COR-L47 (cell line): ENCODE results near the gene RPL28.
A peak's percentile ranks its signal among the peaks of the same experiment; 100 is the strongest.

Experiments
- DNase-seq: peaks from one replicate; lab custom pipeline; 2025; lab: John Stamatoyannopoulos, UW

The RPL28 gene

DNA sequence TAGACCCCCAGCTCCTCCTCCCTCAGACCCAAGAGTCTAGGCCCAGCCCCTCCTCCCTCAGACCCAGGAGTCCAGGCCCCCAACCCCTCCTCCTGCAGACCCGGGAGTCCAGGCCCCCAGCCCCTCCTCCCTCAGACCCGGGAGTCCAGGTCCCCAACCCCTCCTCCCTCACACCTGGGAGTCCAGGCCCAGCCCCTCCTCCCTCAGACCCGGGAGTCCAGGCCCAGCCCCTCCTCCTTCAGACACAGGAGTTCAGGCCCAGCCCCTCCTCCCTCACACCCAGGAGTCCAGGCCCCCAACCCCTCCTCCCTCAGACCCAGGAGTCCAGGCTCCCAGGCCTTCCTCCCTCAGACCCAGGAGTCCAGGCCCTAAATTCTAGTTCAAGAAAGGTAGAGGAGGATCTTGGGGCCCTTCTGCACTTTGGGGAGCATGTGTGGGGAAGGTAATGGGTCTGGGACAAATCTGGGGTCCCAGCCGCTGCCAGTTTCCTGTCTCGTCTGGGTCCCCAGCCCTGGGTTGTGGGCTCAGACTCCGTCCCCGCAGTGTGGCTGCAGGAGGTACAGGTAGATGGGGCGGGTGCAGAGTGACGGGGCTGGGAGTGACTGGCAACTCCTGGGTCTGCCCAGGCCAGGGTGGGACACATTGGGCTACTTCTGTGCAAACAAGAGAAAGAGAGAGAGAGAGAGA, 12.3 kb upstream of the RPL28 start:
- no peak for DNase-seq

DNA sequence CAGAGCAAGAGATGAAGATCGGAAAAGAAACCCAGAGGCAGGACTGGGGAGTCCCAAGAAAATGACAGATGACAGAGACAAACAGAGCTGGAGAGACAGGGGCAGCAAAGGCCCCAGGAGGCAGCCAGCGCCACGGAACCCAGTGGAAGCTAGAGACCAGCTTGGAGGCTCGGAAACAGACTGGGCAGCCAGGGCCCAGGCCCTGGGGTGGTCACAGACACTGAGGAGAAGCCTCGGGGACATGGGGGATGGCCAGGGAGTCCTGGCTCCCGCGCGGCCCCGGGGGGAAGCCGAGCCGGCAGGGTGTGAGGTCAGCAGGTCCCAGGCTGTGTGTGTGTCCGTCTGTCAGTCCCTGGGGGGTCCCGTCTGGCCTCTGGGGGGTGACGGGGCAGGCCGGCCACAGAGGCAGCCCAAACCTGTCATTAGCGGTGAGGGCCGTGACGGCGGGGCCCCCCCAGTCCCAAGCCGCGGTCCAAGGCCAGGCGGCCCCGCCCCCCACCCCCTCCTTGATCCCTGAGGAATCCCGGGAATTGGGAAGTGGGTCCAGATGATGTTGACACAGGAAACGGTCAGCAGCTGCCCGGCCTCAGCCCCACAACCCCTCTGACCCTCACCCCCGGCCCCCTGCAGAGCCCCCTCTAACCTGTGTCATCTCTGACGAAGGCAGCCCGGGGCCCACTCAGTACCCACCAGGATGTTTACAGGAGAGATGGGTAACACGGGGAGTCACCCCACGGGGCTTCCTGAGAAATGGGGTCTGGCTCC, 11.6 kb upstream of the RPL28 start:
- no peak for DNase-seq

DNA sequence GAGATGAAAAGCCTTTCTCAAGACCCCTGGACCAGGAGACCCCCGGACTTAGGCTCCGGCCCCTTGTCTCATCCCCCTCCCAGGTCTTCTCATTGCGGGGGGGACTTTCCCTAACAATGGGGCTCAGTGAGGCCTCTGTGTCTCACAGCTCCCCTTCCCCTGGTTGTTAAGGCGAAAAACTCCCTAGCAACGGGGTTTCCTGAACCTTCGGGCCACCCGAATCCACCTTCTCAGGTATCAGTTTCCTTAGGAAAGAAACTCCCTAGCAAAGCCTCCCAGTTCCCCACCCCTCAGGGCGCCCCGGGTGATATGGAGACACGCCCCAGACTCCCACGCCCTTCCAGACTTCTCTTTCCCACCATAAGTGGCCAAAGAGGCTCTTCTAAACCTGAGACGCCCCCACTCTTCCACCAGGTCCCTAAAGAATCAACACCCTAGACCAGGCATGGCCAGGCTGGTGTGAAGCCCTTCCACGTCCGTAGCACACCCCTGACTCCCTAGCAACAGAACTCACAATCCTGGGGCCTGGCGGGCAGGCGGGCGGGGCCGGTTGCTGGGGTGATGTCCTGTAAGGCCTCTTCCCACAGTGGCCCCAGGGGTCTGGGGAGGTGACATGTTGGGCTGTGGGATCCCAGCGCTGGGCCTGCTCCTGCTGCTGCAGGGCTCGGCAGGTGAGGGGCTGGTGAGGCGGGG, 9.3 kb upstream of the RPL28 start, which contains the start of gene TMEM190:
TMEM190 (plus strand) TSS at position 586 of the 693 bp plus-strand sequence; CDS start at position 614, 28 bp downstream.
- no peak for DNase-seq

DNA sequence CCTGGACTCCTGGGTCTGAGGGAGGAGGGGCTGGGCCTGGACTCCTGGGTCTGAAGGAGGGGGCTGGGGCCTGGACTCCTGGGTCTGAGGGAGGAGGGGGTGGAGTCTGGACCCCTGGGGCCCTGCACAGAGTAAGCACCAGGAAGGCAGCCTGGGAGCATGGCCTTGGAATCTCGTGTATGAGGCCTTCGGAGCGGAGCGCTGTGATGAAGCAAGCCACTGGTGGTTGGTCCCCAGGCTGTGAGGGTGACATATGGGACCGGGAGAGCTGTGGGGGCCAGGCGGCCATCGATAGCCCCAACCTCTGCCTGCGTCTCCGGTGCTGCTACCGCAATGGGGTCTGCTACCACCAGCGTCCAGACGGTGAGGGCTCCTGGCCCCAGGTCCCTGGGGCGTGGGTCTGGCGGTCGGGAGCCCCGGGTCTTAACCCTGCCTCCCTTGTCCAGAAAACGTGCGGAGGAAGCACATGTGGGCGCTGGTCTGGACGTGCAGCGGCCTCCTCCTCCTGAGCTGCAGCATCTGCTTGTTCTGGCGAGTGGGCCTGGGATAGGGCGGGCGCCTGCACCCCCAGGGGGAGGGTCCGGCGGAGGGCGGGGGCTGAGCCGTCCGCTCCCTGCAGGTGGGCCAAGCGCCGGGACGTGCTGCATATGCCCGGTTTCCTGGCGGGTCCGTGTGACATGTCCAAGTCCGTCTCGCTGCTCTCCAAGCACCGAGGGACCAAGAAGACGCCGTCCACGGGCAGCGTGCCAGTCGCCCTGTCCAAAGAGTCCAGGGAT, 8.2 kb upstream of the RPL28 start:
- DNase-seq: no peak

DNA sequence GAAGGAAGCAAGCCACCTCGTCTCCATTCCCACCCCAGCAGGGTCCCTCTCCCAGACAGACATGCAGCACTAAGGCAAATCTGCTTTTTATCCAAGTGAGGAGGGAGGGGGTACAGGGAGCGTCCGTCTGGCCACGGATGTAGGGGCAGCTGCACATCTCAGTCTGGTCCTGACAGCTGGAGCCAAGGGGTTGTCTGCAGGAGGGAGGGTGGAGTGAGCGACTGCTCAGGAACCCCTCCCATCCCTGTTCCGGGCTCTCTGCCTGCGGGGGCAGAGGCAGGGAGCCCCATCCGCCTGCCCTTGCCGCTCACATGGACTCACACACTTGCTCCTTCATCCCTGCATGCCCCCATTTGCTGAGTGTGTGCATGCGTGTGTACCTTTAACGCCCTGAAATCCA, 6.6 kb upstream of the RPL28 start:
- DNase-seq: no peak

DNA sequence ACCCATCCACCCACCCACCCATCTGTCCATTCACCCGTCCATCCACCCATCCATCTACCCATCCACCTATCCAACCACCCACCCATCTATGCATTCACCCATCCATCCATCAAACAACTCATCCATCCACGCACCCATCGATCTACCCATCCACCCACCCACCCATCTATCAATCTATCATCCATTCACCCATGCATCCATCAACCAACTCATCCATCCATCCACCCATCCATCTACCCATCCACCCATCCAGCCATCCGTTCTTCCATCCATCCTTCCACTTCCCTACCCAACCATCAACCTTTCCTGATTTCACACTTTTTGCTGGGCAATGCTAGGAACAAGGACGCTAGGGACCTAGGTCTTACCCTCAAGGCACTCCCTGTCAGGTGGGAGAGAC, 3.7 kb upstream of the RPL28 start:
- DNase-seq: no peak

DNA sequence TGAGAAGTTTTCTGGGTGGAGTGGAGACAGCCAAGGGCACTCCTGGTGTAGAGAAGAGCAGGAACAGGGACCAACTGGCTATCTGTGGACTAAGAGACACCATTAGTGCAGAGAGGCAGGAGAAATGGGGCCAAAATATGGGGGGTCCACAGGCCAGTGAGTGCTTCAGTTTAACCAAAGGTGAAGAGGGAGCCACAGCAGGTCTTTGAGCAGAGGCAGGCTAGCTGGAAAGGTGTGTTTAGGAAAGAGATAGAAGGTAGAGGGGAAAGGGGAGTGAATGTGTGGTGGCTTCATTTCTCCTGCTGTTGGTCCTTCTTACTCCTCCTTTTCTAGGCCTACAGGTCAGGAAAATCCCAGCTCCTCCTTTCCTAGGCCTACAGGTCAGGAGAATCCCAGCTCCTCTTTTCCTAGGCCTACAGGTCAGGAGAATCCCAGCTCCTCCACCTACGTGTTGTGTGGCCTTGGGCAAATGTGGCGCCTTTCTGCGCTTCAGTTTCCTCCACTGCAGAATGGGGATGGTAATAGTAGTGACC, 3.1 kb upstream of the RPL28 start:
- DNase-seq: no peak

DNA sequence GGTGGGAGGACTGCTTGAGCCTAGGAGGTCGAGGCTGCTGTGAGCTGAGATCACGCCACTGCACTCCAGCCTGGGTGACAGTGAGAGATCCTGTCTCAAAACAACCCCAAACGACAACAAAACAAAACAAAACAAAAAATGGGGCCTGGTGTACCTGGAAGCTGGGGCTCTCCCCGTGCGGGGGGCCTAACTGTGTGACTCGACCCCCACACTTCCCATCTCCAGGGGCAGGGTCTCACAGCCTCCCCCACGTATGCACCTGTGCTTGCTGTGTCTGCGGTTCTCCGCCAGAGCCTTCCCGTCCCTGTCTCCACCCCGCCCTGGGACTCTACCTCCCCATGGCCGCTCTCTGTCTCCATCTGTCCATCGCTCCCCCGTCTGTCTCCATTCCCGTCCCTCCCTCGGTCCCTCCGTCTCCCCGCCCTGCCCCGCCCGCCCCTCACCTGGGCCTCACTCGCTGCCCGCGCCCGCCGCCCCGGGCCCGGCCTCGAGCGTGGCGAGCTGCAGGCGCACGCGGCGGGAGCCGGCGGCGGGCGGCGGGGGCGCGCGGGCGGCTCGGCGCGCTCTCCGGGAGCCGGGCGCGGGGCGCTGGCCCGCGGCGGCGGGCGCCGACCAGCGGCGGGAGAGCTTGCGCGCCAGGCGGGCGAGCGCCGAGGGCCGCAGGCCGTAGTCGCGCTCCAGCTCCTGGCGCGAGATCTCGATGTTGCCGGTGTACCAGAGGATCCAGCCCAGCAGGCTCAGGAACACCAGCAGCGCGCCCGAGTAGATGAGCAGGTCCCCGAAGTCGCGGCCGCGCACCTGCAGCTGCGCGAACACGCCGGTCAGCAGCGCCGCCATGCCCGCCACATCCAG, 2.2 kb upstream of the RPL28 start:
- DNase-seq: peak; percentile 79

DNA sequence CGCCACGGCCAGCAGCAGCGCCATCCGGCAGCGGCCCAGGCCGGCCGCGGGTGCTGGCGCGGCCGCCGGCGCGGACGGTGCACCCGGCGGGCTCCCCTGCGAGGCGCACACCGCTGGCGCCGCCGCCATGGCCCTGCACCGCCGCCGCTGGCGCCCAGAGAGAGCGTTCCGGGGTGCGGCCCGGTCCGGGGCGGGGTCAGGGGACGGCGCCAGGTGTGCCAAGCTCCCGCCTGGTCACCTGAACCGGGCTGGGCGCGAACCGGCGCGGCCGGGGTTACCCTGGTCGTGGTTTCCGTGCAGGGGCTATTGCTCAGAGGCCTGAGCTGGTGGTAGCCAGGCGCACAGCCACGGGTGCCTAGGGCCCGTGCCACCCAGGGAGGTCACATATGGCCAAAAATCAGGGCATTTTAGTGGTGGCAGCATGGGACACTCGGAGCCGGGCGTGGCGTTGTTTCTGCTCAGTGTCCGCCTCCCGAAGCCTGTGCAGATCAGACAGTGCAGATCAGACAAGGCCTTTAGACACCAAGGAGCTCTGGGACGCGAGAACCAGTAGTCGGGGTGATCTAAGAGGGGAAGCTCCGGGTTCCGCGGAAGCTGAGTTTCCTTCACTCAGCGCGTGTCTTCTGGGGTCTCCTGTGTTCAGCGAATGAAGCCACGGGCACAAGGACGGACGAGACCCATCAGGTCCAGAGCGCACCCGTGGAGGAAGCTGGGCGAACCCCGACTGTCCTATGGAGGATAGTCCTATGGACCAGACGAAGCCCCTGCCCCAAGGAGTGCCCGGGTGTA, 1.4 kb upstream of the RPL28 start, which contains the start of gene TMEM238:
TMEM238 (minus strand) TSS at position 162 of the 789 bp plus-strand sequence; CDS start at position 129, 33 bp downstream.
- no peak for DNase-seq

DNA sequence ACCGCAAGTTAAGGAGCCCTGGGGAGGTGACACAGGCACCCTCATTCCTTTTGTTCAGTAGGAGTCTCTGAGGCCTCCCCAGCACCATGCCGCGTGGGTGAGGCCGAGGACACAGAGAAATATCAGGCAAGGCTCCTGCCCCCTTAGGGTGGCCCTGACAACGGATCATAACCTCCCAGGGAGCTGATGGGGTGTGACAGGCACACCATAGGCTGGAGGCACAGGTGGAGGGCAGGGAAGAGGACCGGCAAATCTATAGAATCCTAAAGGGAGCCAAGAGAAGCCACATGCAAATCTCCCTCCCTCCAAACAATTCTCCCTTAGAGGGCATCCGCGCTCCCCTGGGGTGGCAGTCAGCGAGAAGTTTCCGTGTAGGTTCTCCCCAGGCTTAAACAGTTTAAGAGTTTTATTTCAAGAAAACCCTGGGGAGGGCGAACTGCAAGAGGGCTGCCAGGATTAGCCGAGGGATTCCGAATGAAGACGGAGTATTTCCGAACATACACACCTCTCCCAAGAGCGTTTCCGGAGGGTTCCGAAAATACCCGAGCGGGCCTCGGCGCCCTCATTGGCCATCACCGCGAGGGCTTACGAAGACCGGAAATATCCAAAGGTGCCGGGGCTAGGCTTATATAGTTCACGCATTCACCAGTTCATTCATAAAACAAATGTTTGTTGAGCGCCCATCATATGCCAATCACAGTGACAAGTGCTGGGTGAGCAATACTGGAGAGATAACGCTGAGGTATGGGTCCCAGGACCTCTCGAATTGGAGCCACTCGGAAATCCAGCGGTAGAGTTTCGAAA, 610 bp upstream of the RPL28 start:
- peak; percentile 96 for DNase-seq

DNA sequence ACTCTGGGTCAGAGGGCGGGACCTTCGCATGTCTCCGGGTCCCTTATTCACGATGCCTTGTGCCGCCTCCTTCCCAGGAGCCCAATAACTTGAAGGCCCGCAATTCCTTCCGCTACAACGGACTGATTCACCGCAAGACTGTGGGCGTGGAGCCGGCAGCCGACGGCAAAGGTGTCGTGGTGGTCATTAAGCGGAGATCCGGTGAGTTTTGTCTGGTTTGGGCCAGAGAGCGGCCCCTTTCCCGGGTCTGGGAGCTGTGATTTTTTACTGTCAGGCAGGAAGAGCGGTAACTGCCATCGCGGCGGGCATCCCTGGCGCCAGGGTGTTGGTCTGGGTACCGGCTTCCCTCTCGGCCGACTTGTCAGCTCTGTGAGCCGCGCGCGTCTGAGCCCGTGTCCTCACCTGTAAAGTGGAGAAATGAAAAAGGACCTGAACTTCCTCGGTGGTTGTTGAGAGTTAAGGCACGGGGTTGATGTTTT, 800 bp downstream of the RPL28 start:
- no peak for DNase-seq

DNA sequence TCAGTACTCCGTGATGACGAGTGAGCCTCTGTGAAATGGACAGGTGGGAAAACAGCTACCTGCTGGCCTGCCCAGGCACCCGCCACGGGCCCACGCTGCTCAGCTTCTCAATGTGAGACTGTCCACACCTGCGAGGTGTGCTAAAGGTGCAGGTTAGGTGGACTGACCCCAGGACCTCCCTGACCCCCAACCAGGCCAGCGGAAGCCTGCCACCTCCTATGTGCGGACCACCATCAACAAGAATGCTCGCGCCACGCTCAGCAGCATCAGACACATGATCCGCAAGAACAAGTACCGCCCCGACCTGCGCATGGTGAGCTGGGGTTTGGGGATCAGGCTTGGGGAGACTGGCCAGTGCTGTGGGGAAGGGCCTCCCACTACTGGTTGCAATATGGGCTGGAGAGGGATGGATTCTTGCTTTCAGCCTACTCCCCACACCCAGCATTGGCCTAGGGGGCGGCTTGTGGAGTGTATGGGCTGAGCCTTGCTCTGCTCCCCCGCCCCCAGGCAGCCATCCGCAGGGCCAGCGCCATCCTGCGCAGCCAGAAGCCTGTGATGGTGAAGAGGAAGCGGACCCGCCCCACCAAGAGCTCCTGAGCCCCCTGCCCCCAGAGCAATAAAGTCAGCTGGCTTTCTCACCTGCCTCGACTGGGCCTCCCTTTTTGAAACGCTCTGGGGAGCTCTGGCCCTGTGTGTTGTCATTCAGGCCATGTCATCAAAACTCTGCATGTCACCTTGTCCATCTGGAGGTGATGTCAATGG, 2.2 kb downstream of the RPL28 start:
- DNase-seq: no peak

DNA sequence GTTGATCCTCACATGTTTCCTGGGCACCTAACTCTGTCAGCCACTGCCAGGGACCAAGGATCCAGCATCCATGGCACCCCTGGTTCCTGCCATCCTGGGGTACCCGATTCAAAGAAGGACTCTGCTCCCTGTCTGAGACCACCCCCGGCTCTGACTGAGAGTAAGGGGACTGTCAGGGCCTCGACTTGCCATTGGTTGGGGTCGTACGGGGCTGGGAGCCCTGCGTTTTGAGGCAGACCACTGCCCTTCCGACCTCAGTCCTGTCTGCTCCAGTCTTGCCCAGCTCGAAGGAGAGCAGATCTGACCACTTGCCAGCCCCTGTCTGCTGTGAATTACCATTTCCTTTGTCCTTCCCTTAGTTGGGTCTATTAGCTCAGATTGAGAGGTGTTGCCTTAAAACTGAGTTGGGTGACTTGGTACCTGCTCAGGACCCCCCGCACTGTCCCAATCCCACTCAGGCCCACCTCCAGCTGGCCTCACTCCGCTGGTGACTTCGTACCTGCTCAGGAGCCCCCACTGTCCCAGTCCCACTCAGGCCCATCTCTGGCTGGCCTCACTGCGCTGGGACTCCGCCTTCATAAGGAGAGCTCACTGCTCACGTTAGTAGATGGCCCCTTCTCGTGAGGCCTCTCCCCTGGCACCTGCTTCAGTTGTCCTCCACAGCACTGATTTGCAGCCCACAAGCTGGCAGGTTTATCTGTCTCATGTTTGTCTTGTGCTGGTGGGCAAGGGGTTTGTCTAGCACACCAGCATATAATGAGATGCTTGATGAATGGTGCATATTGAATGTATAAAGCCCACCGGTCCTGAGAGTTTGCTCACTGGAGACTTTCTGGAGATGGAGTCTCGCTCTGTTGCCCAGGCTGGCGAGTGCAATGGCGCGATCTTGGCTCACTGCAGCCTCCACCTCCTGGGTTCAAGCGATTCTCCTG, 3.9 kb downstream of the RPL28 start:
- DNase-seq: no peak

DNA sequence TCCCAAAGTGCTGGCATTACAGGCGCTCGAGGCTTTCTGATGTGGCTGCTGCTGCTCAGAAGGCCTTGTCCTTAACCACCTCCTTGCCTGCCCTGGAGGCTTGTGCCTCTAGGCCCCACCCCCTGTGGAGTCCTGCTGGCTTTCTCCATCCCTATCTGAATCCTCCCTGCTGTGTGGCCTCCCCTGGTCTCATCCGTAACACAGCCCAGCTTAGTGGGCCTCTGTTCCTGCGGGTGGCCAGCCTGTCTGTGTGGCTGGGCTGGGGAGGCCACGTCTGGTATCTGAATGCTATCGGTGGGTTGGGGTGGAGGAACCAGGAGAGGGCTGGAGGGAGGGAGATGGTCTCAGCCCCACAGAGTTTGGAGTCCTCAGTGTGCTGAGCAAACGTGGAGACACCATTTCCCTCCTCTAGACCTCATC, 4.7 kb downstream of the RPL28 start:
- DNase-seq: no peak

DNA sequence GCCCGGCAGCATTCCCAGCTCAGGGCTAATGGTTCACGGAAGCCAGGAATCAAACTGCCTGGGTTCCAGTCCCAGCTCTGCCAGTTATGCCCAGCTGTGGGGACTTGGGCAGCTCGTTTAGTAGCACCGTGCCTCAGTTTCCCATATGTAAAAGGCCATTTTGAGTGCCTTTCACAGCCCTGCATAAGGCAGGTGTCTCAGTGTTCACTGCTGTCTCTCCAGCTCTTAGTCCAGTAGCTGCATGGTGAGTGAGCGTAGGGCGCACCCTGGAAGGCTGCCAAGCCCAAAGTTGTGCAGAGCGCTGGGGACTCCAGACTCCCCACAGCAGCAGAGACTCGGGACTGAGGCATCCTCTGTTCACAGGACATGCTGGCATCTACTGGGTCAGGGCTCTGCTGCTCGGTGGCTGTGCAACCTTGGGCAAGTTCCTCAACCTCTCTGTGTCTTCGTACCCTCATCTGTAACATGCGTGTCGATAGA, 5.5 kb downstream of the RPL28 start:
- no peak for DNase-seq

DNA sequence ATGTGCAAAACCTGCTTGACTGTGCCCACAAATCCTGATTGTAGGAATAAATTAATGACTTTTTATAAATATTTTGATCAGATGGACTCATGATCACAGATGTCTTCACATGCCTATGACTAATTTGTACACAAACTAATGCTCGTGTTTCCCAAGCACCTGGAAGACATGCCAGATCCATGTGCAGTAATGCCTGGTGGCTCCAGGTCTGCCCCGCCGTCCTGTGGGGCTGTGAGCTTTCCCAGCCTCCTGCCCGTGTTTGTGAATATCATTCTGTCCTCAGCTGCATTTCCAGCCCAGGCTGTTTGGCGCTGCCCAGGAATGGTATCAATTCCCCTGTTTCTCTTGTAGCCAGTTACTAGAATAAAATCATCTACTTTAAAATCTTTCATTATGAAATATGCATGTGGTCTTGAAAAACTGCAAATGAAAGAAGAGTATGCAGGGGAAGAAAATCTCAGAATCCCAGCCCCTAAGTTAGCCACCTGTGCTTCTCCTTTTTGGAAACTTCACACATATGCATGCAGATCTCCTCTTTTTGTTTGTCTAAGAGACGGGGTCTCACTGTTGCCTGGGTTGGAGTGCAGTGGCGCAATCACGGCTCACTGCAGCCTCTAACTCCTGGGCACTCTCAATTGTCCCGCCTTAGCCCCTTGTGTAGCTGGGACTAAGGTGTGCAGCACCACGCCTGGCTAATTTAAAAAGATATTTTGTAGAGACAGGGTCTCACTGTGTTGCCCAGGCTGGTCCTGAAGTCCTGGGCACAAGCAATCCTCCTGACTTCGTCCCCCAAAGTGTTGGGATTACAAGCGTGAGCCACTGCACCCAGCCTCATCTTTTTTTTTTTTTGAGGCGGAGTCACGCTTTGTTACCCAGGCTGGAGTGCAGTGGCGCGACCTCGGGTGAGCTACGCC, 6.2 kb downstream of the RPL28 start:
- DNase-seq: no peak
